Psoas muscle (tissue), 8 donors: Measurements from ENCODE around the gene CD2BP2. TPM values are rescaled to one million over a fixed set of nuclear protein-coding genes. Genes with fewer than 3 reads are reported as not detected.

ENCODE experiments used
- ATAC-seq, 4 donors: fragments of 200-7000 bp; cut with Tn5 transposase; one replicate each; pipeline ENCODE4 v1.9.1; 2020; ENCODE audit warnings: moderate library complexity in 3 of 4, mild to moderate bottlenecking in 2 of 4
- DNase-seq, 2 donors: peaks; one replicate each; pipeline ENCODE4 v3.0.0-alpha.2; 2020
- H3K27ac ChIP-seq: fragments of 200-600 bp; one replicate; pipeline ENCODE4 v1.8.0; 2022
- H3K27me3 ChIP-seq, 3 donors: fragments of 200-600 bp in 1 of 3; one replicate each; pipeline versions ENCODE4 v1.6.1 to v1.8.0; 2013 to 2022; ENCODE audit warnings: low read length in 2 of 3, mild to moderate bottlenecking in 2 of 3, moderate library complexity in 1 of 3; ENCODE audit not compliant: insufficient read depth in 3 of 3
- H3K36me3 ChIP-seq, 2 donors: fragments of 200-600 bp in 1 of 2; one replicate each; pipeline versions ENCODE4 v1.6.1 to v1.8.0; 2013 to 2022; ENCODE audit warnings: low read depth in 1 of 2, mild to moderate bottlenecking in 1 of 2, moderate library complexity in 1 of 2; ENCODE audit not compliant: insufficient read depth in 1 of 2
- H3K4me1 ChIP-seq: fragments of 200-600 bp; one replicate; pipeline ENCODE4 v1.8.0; 2022
- H3K4me3 ChIP-seq: fragments of 200-600 bp; one replicate; pipeline ENCODE4 v1.8.0; 2022; ENCODE audit warnings: mild to moderate bottlenecking
- H3K9me3 ChIP-seq: fragments of 200-600 bp; one replicate; pipeline ENCODE4 v1.8.0; 2022
- CTCF ChIP-seq: fragments of 200-600 bp; IDR thresholded peaks from one replicate; pipeline ENCODE4 v1.8.0; 2022; ENCODE audit warnings: antibody characterized with exemption
- WGBS, 3 donors: extraction: QIAGEN DNeasy Blood & Tissue Kit; methylation state at CpG; one replicate each; pipeline versions ENCODE4 v1.1.6 to v1.1.7; 2013; 5-methylcytosine and 5-hydroxymethylcytosine counted together
- intact Hi-C, 2 donors: fragments of 100-400 bp; cut with DNase I; formaldehyde crosslinking; loops; one replicate each; pipeline versions ENCODE4 v1.11.0 to v1.14.2; 2022
- polyA plus RNA-seq, 3 donors: library from polyadenylated mRNA; stranded (reverse); fragments of 200-250 nt; gene quantifications; one replicate each; pipeline ENCODE4 v1.2.3, GENCODE V29; 2013
- total RNA-seq, 4 donors: library from RNA; stranded (reverse); fragmentation: NEBNext Ultra II Directional in 2 of 4; extraction: Animal tissue kit (Norgen Biotek cat#: 25700) in 2 of 4; gene quantifications; one replicate each; pipeline versions ENCODE4 v1.2.1 to v1.2.4, GENCODE V29; 2021 to 2023
- donor health status: healthy with polysubstance abuse.
- donor health status: DM: no; HTN: no; CAD: no; lungs with moderate emphysema.
- donor health status: Bipolar disorder and iron deficiency.
- donor health status: healthy.
- donor health status: DM: yes; HTN: yes; CAD: no.
- donor health status: DM: no; HTN: no; CAD: no.
- donor health status: DM: no; HTN: no; CAD: no.
- donor health status: DM: yes; HTN: yes; CAD: no.

The CD2BP2 gene
- total and polyA plus RNA-seq, 7 donors, result 31.0 to 65.0 (median 55.6) TPM

GRCh38 chr16:30351001-30351441 lies 4.1 kb downstream of the CD2BP2 start:
- H3K9me3 ChIP-seq, result no peaks in the 10 kb centered on the region
- no peak for ATAC-seq
- peaks cover 36% of the 10 kb centered on the region for H3K4me1 ChIP-seq
- peak in 1 of 2 donors; percentile 44 for DNase-seq
- no peaks in the 10 kb centered on the region for H3K27me3 ChIP-seq
- 87 to 93% (median 88%) methylated on average over 15 of the region's 15 CpGs for WGBS, 3 donors
- H3K36me3 ChIP-seq, result peaks cover 0 to 42% of the 10 kb centered on the region in 2 donors
- TF ChIP-seq CTCF, result no peak
- intact Hi-C loops, result no loop called here
- H3K27ac ChIP-seq, result peak overlapping the region; percentile 97
- no peak overlapping the region for H3K4me3 ChIP-seq

- ATAC-seq (no peak), DNase-seq (no peak)
- no peaks in the 10 kb centered on the region for H3K9me3 ChIP-seq
- TF ChIP-seq CTCF, result no peak
- peaks cover 0 to 42% of the 10 kb centered on the region in 2 donors for H3K36me3 ChIP-seq
- peaks cover 30% of the 10 kb centered on the region for H3K4me1 ChIP-seq
- peak overlapping the region; percentile 97 for H3K27ac ChIP-seq
- intact Hi-C loops, result no loop called here
- no peaks in the 10 kb centered on the region for H3K27me3 ChIP-seq
- H3K4me3 ChIP-seq, result no peak overlapping the region
- 76 to 86% (median 77%) methylated on average over 3 of the region's 3 CpGs for WGBS, 3 donors
Measured at GRCh38 chr16:30350134-30350871, 4.8 kb downstream of the CD2BP2 start.

- no peak for TF ChIP-seq CTCF
- no peaks in the 10 kb centered on the region for H3K9me3 ChIP-seq
- H3K27ac ChIP-seq, result no peak overlapping the region
- H3K4me1 ChIP-seq, result peaks cover 30% of the 10 kb centered on the region
- ATAC-seq, result no peak
- no peak overlapping the region for H3K4me3 ChIP-seq
- DNase-seq, result peak in 1 of 2 donors; percentile 35
- H3K27me3 ChIP-seq, result no peaks in the 10 kb centered on the region
- H3K36me3 ChIP-seq, result peaks cover 0 to 42% of the 10 kb centered on the region in 2 donors
- intact Hi-C loops, result no loop called here
- 75 to 87% (median 85%) methylated on average over 3 of the region's 3 CpGs for WGBS, 3 donors
Measured at GRCh38 chr16:30349675-30350074, 5.4 kb downstream of the CD2BP2 start.

GRCh38 chr16:30348929-30349328 lies 6.2 kb downstream of the CD2BP2 start:
- intact Hi-C loops, result no loop called here
- DNase-seq, result no peak
- H3K4me1 ChIP-seq, result peaks cover 22% of the 10 kb centered on the region
- peaks cover 0 to 42% of the 10 kb centered on the region in 2 donors for H3K36me3 ChIP-seq
- TF ChIP-seq CTCF, result no peak
- 91 to 93% (median 92%) methylated on average over 7 of the region's 7 CpGs for WGBS, 3 donors
- ATAC-seq, result no peak
- no peak overlapping the region for H3K4me3 ChIP-seq
- H3K9me3 ChIP-seq, result no peaks in the 10 kb centered on the region
- no peaks in the 10 kb centered on the region for H3K27me3 ChIP-seq
- H3K27ac ChIP-seq, result no peak overlapping the region

GRCh38 chr16:30348113-30348512 lies 7.0 kb downstream of the CD2BP2 start:
- Histone ChIP-seq H3K4me3 (no peak overlapping the region), H3K4me1 (peaks cover 18% of the 10 kb centered on the region), H3K27ac (no peak overlapping the region), H3K27me3 (no peaks in the 10 kb centered on the region), H3K9me3 (no peaks in the 10 kb centered on the region), H3K36me3 (peaks cover 0 to 34% of the 10 kb centered on the region in 2 donors)
- intact Hi-C loops, result no loop called here
- DNase-seq, result no peak
- ATAC-seq, result no peak
- WGBS, 3 donors, result 91 to 95% (median 95%) methylated on average over 8 of the region's 8 CpGs
- no peak for TF ChIP-seq CTCF
